Measurements from ENCODE around the gene MYL7.
"Not testable (repeated sequence)": the region's sequence is repeated elsewhere in the genome, so short reads cannot be mapped to it uniquely, and the experiment has no call there.

Gene MYL7

GRCh38 chr7:44127161-44127560 is 14.0 kb downstream of the MYL7 start:
- Histone ChIP-seq H3K27me3 (ENCODE audit: control insufficient read depth, low read length) (no peaks in the 10 kb centered on the region), H3K36me3 (ENCODE audit: control insufficient read depth, low read length) (peaks cover 5% of the 10 kb centered on the region), H4K20me1 (ENCODE audit: control insufficient read depth, insufficient read depth, low read depth, low read length) (no peaks in the 10 kb centered on the region), H3K79me2 (ENCODE audit: control insufficient read depth, low read length) (peaks cover 17% of the 10 kb centered on the region), H3K4me2 (ENCODE audit: low read length) (peak overlapping the region; percentile 64), H3F3A (ENCODE audit: control insufficient read depth, insufficient read depth) (peaks cover 18% of the 10 kb centered on the region), H3K4me1 (ENCODE audit: control insufficient read depth, low read length) (peaks cover 48% of the 10 kb centered on the region), H3K27ac (ENCODE audit: low read depth, low read length) (peak overlapping the region; percentile 61), H3K9me2 (replicated peaks; ENCODE audit: control insufficient read depth, low read length) (no peaks in the 10 kb centered on the region), H3K4me3 (ENCODE audit: low read length) (peak overlapping the region; percentile 50), H3K9me3 (ENCODE audit: control insufficient read depth, insufficient read depth, low read length) (no peaks in the 10 kb centered on the region)
- TF ChIP-seq EZH2phosphoT487 (IDR thresholded peaks at IDR 0.05; ENCODE audit: borderline replicate concordance, low read length), result no peak
- TF ChIP-seq, protein P1, sequence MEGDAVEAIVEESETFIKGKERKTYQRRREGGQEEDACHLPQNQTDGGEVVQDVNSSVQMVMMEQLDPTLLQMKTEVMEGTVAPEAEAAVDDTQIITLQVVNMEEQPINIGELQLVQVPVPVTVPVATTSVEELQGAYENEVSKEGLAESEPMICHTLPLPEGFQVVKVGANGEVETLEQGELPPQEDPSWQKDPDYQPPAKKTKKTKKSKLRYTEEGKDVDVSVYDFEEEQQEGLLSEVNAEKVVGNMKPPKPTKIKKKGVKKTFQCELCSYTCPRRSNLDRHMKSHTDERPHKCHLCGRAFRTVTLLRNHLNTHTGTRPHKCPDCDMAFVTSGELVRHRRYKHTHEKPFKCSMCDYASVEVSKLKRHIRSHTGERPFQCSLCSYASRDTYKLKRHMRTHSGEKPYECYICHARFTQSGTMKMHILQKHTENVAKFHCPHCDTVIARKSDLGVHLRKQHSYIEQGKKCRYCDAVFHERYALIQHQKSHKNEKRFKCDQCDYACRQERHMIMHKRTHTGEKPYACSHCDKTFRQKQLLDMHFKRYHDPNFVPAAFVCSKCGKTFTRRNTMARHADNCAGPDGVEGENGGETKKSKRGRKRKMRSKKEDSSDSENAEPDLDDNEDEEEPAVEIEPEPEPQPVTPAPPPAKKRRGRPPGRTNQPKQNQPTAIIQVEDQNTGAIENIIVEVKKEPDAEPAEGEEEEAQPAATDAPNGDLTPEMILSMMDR (IDR thresholded peaks at IDR 0.05; ENCODE audit: low read depth, low read length, poor library complexity, severe bottlenecking), result no peak

DNA sequence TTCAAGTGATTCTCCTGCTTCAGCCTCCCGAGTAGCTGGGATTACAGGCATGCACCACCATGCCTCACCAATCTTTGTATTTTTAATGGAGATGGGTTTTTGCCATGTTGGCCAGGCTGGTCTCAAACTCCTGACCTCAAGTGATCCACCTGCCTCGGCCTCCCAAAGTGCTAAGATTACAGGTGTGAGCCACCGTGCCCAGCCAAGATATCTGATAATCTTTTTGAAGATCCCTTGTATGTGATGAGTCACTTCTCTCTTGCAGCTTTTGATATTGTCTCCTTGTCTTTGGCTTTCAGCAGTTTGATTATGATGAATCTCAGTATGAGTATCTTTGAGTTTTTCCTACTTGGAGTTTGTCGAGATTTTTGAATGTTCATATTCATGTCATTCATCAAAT is 14.6 kb downstream of the MYL7 start:
- H3K36me3 ChIP-seq (ENCODE audit: control insufficient read depth, low read length), result peaks cover 11% of the 10 kb centered on the region
- peaks cover 18% of the 10 kb centered on the region for H3F3A ChIP-seq (ENCODE audit: control insufficient read depth, insufficient read depth)
- not testable (repeated sequence) for H3K4me3 ChIP-seq (ENCODE audit: low read length); H4K20me1 ChIP-seq (ENCODE audit: control insufficient read depth, insufficient read depth, low read depth, low read length); H3K4me2 ChIP-seq (ENCODE audit: low read length); H3K9me3 ChIP-seq (ENCODE audit: control insufficient read depth, insufficient read depth, low read length); H3K27ac ChIP-seq (ENCODE audit: low read depth, low read length); H3K27me3 ChIP-seq (ENCODE audit: control insufficient read depth, low read length); H3K9me2 ChIP-seq (replicated peaks; ENCODE audit: control insufficient read depth, low read length)
- peaks cover 54% of the 10 kb centered on the region for H3K4me1 ChIP-seq (ENCODE audit: control insufficient read depth, low read length)
- H3K79me2 ChIP-seq (ENCODE audit: control insufficient read depth, low read length), result peaks cover 22% of the 10 kb centered on the region

DNA sequence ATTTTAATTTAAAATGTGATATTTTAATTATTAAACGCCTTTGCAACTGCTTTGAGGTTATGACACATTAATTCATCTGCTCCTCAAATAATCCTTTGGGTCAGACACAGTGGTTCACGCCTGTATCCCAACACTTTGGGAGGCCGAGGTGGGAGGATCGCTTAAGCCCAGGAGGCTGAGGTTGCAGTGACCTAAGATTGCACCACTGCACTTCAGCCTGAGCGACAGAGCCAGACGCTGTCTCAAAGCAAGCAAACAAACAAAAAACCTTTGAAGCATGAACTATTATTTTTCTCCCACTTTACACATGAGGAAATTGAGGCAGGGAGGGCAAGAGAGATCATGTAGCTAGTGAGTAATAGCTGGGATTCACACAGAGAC is 16.3 kb downstream of the MYL7 start:
- Histone ChIP-seq H3K27me3 (ENCODE audit: control insufficient read depth, low read length) (no peaks in the 10 kb centered on the region), H3K27ac (ENCODE audit: low read depth, low read length) (no peak overlapping the region)
- no peak for TF ChIP-seq EZH2phosphoT487 (IDR thresholded peaks at IDR 0.05; ENCODE audit: borderline replicate concordance, low read length)
- TF ChIP-seq, protein P1 (IDR thresholded peaks at IDR 0.05; ENCODE audit: low read depth, low read length, poor library complexity, severe bottlenecking), result no peak

GRCh38 chr7:44123190-44124003 is 17.7 kb downstream of the MYL7 start, which contains the start of gene POLD2:
Gene POLD2, minus strand, starts transcription at chr7:44123548. Its CDS starts 1,495 bp downstream, at chr7:44122053.
- Histone ChIP-seq H4K20me1 (ENCODE audit: control insufficient read depth, insufficient read depth, low read depth, low read length) (no peaks in the 10 kb centered on the region), H3K4me3 (ENCODE audit: low read length) (peak within 1 kb of the TSS; percentile 78), H3K4me1 (ENCODE audit: control insufficient read depth, low read length) (peaks cover 64% of the 10 kb centered on the region), H3K4me2 (ENCODE audit: low read length) (peak within 1 kb of the TSS; percentile 84), H3K9me3 (ENCODE audit: control insufficient read depth, insufficient read depth, low read length) (no peaks in the 10 kb centered on the region), H3K79me2 (ENCODE audit: control insufficient read depth, low read length) (peaks cover 51% of the 10 kb centered on the region), H3K27ac (ENCODE audit: low read depth, low read length) (peak within 1 kb of the TSS; percentile 44), H3F3A (ENCODE audit: control insufficient read depth, insufficient read depth) (peaks cover 18% of the 10 kb centered on the region), H3K36me3 (ENCODE audit: control insufficient read depth, low read length) (peaks cover 41% of the 10 kb centered on the region), H3K9me2 (replicated peaks; ENCODE audit: control insufficient read depth, low read length) (no peaks in the 10 kb centered on the region), H3K27me3 (ENCODE audit: control insufficient read depth, low read length) (no peaks in the 10 kb centered on the region)
- TF ChIP-seq EZH2phosphoT487 (IDR thresholded peaks at IDR 0.05; ENCODE audit: borderline replicate concordance, low read length), result no peak
- TF ChIP-seq, protein P1 (IDR thresholded peaks at IDR 0.05; ENCODE audit: low read depth, low read length, poor library complexity, severe bottlenecking), result no peak

More for the DNA sequence above, 16.3 kb downstream of the MYL7 start:
- Histone ChIP-seq H3K4me2 (ENCODE audit: low read length) (0 out of 2 replicates have a peak overlapping the region, but pooled peaks have one; percentile 11), H3K4me1 (ENCODE audit: control insufficient read depth, low read length) (peaks cover 71% of the 10 kb centered on the region), H3K79me2 (ENCODE audit: control insufficient read depth, low read length) (peaks cover 40% of the 10 kb centered on the region), H3K4me3 (ENCODE audit: low read length) (no peak overlapping the region), H3K9me2 (replicated peaks; ENCODE audit: control insufficient read depth, low read length) (no peaks in the 10 kb centered on the region), H3F3A (ENCODE audit: control insufficient read depth, insufficient read depth) (peaks cover 18% of the 10 kb centered on the region), H4K20me1 (ENCODE audit: control insufficient read depth, insufficient read depth, low read depth, low read length) (no peaks in the 10 kb centered on the region), H3K36me3 (ENCODE audit: control insufficient read depth, low read length) (peaks cover 28% of the 10 kb centered on the region), H3K9me3 (ENCODE audit: control insufficient read depth, insufficient read depth, low read length) (no peaks in the 10 kb centered on the region)

All from DOHH2 (cell line).